ENCODE data around the gene FYN. TPM values are rescaled to one million over a fixed set of nuclear protein-coding genes. Genes with fewer than 3 reads are reported as not detected.

Gene FYN
- total and polyA plus RNA-seq, 9 of the 15 experiments (the other 6 are each of a cell fraction or from before 2014, with no cell fraction given): 2.9 to 22.1 (median 11.4) TPM

GRCh38 chr6:111721753-111722154 lies 151.5 kb downstream of the FYN start:
- Histone ChIP-seq H3K4me2 (ENCODE audit: insufficient read depth, low read length) (no peak overlapping the region), H3K9ac (ENCODE audit: insufficient read depth in 1 of 2, low read depth in 2 of 2, low read length in 2 of 2) (no peak overlapping the region), H3K9me3 (replicated peaks; ENCODE audit: control insufficient read depth, insufficient read depth, low read depth, low read length) (no peaks in the 10 kb centered on the region), H3K27ac (ENCODE audit: extremely low read depth, low read depth, low read length) (no peak overlapping the region), H3K4me3 (no peak overlapping the region), H3K36me3 (ENCODE audit: control insufficient read depth, insufficient read depth, low read length) (no peaks in the 10 kb centered on the region), H2AFZ (ENCODE audit: low read depth, low read length) (no peak overlapping the region), H3K9me1 (ENCODE audit: control insufficient read depth, insufficient read depth, low read length) (no peaks in the 10 kb centered on the region), H3K4me1 (replicated peaks in 1 of 2; ENCODE audit: control insufficient read depth in 2 of 2, insufficient read depth in 2 of 2, low read length in 2 of 2) (no peaks in the 10 kb centered on the region), H4K20me1 (replicated peaks; ENCODE audit: control insufficient read depth, insufficient read depth, low read length) (peaks cover 7% of the 10 kb centered on the region; the same call in 1 of the 2 replicates), H3K27me3 (ENCODE audit: control insufficient read depth in 2 of 2, insufficient read depth in 2 of 2, low read length in 2 of 2) (peaks cover 6 to 29% of the 10 kb centered on the region in 2 experiments), H3K79me2 (ENCODE audit: control insufficient read depth, insufficient read depth, low read length) (no peaks in the 10 kb centered on the region)
- intact Hi-C loops (cut with micrococcal nuclease): no loop called here
- peak; percentile 57 for FAIRE-seq
- CTCF ChIA-PET (ENCODE audit: low intra/inter-chr PET ratio): interaction anchor here (1.2 to 1.5 kb wide), 2 partner anchors 270 to 275 kb away, joined by 3 to 7 read pairs; no protein-coding TSS in a partner anchor
- POLR2A ChIA-PET: interaction anchor here (0.8 kb wide), 1 partner anchor 316 kb away, joined by 3 read pairs; no protein-coding TSS in a partner anchor
- BruUV-seq (replicated peaks): no TSS peak
- 8% methylated on average over 1 of the region's 1 CpG for WGBS (ENCODE audit: insufficient coverage, low coverage, missing lambda C conversion rate)
- peak; percentile 58 to 68 (median 65) for DNase-seq (ENCODE audit: extremely low read depth in 1 of 4, low spot score in 3 of 4)
- in situ Hi-C loops (cut with MboI): loop anchor here (25.0 kb wide), 1 partner anchor 591 kb away; no protein-coding TSS in a partner anchor
- ATAC-seq: peak; percentile 87
- no peak for TF ChIP-seq NCOA6 (IDR thresholded peaks at IDR 0.05)
- no peak for TF ChIP-seq BRD9 (IDR thresholded peaks at IDR 0.05; ENCODE audit: low read depth, partially characterized antibody)
- no peak for TF ChIP-seq POU5F1 (IDR thresholded peaks at IDR 0.05; ENCODE audit: borderline replicate concordance, low read depth, low read length, partially characterized antibody)
- peak; percentile 68 to 82 (median 79) for TF ChIP-seq CTCF (IDR thresholded peaks at IDR 0.05 in 2 of 3, conservative IDR thresholded peaks at IDR 0.05 in 1 of 3; ENCODE audit: insufficient read depth in 2 of 3, low read depth in 1 of 3, low read length in 3 of 3)
- no peak for TF ChIP-seq CSDE1 (IDR thresholded peaks at IDR 0.05)
- TF ChIP-seq MAZ (CRISPR knock-in tag; conservative IDR thresholded peaks at IDR 0.05 in 1 of 2, IDR thresholded peaks at IDR 0.05 in 1 of 2): no peak
- TF ChIP-seq JUNB (CRISPR knock-in tag; conservative IDR thresholded peaks at IDR 0.05): no peak
- no peak for TF ChIP-seq POLR2A (conservative IDR thresholded peaks at IDR 0.05)
- TF ChIP-seq, protein P1, sequence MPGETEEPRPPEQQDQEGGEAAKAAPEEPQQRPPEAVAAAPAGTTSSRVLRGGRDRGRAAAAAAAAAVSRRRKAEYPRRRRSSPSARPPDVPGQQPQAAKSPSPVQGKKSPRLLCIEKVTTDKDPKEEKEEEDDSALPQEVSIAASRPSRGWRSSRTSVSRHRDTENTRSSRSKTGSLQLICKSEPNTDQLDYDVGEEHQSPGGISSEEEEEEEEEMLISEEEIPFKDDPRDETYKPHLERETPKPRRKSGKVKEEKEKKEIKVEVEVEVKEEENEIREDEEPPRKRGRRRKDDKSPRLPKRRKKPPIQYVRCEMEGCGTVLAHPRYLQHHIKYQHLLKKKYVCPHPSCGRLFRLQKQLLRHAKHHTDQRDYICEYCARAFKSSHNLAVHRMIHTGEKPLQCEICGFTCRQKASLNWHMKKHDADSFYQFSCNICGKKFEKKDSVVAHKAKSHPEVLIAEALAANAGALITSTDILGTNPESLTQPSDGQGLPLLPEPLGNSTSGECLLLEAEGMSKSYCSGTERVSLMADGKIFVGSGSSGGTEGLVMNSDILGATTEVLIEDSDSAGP (CRISPR knock-in tag; IDR thresholded peaks at IDR 0.05): no peak
- TF ChIP-seq, protein P2, sequence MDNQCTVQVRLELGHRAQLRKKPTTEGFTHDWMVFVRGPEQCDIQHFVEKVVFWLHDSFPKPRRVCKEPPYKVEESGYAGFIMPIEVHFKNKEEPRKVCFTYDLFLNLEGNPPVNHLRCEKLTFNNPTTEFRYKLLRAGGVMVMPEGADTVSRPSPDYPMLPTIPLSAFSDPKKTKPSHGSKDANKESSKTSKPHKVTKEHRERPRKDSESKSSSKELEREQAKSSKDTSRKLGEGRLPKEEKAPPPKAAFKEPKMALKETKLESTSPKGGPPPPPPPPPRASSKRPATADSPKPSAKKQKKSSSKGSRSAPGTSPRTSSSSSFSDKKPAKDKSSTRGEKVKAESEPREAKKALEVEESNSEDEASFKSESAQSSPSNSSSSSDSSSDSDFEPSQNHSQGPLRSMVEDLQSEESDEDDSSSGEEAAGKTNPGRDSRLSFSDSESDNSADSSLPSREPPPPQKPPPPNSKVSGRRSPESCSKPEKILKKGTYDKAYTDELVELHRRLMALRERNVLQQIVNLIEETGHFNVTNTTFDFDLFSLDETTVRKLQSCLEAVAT (IDR thresholded peaks at IDR 0.05): 0 out of 4 replicates have a peak, but pooled peaks of 1 of the 2 experiments have one; percentile 42
- peak; percentile 77; the same call in 1 of the 2 replicates for TF ChIP-seq ESRRA (IDR thresholded peaks at IDR 0.05; ENCODE audit: borderline replicate concordance, low read depth)
- TF ChIP-seq RAD21 (CRISPR knock-in tag; conservative IDR thresholded peaks at IDR 0.05 in 1 of 2, IDR thresholded peaks at IDR 0.05 in 1 of 2): peak; percentile 76 to 86
- no peak for TF ChIP-seq ZNF444 (CRISPR knock-in tag; IDR thresholded peaks at IDR 0.05)
- TF ChIP-seq NR4A1 (CRISPR knock-in tag; IDR thresholded peaks at IDR 0.05): no peak
- no peak for TF ChIP-seq NR4A1 (tag; IDR thresholded peaks at IDR 0.05)
- no peak for TF ChIP-seq ZNF561 (CRISPR knock-in tag; conservative IDR thresholded peaks at IDR 0.05)

Measured in K562 (cell line).